IMR-90 (cell line): ENCODE results near the gene RPS28.

Experiments
- BHLHE40 ChIP-seq: fragments of 150-350 bp; IDR thresholded peaks from 2 replicates; pipeline ENCODE4 v1.6.1; 2016; ENCODE audit warnings: mild to moderate bottlenecking, low read depth, low read length
- CTCF ChIP-seq: conservative IDR thresholded peaks from 2 replicates; pipeline ENCODE4 v1.5.1; 2012; ENCODE audit warnings: mild to moderate bottlenecking, low read depth, low read length, improper control_type of control experiment
- POLR2A ChIP-seq: IDR thresholded peaks from 2 replicates; pipeline ENCODE4 v1.6.1; 2012; ENCODE audit warnings: mild to moderate bottlenecking, low read depth, low read length
- RAD21 ChIP-seq: IDR thresholded peaks from 2 replicates; pipeline ENCODE4 v1.6.1; 2012; ENCODE audit warnings: low read length, improper control_type of control experiment

GRCh38 chr19:8343483-8343844 lies 22.2 kb downstream of the RPS28 start:
- no peak for TF ChIP-seq CTCF
- no peak for TF ChIP-seq BHLHE40
- TF ChIP-seq POLR2A: no peak
- no peak for TF ChIP-seq RAD21
